ENCODE results near the gene SAFB.

DNA sequence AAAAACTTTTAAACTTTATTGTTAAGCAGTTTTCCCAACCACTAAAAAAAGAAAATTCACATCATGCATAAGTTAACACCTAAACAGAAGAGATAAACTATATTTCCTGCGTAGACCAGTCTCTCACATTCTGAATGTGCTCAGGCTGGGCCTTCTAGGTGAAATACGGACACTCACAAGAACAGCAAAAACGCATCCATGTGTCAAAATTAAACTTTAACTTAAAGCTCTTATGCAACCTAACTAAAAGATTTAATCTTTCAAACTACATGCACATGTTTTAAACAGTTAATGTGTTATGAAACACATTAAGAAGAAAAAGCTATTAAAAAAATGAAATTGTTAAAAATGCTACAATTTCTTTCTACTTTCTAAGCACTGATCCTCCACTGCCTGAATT is 2.9 kb upstream of the SAFB start:
- TF ChIP-seq, protein P1, sequence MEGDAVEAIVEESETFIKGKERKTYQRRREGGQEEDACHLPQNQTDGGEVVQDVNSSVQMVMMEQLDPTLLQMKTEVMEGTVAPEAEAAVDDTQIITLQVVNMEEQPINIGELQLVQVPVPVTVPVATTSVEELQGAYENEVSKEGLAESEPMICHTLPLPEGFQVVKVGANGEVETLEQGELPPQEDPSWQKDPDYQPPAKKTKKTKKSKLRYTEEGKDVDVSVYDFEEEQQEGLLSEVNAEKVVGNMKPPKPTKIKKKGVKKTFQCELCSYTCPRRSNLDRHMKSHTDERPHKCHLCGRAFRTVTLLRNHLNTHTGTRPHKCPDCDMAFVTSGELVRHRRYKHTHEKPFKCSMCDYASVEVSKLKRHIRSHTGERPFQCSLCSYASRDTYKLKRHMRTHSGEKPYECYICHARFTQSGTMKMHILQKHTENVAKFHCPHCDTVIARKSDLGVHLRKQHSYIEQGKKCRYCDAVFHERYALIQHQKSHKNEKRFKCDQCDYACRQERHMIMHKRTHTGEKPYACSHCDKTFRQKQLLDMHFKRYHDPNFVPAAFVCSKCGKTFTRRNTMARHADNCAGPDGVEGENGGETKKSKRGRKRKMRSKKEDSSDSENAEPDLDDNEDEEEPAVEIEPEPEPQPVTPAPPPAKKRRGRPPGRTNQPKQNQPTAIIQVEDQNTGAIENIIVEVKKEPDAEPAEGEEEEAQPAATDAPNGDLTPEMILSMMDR (conservative IDR thresholded peaks at IDR 0.05): no peak
- TF ChIP-seq ZFX (IDR thresholded peaks at IDR 0.05): no peak
